Osteoblast (primary cell): Measurements from ENCODE around the gene IL3. TPM values are rescaled to one million over a fixed set of nuclear protein-coding genes. Genes with fewer than 3 reads are reported as not detected.

Source experiments
- DNase-seq: peaks from one replicate; pipeline ENCODE4 v3.0.0; 2011; ENCODE audit warnings: low spot score, mixed read lengths; ENCODE audit not compliant: insufficient read length; ENCODE audit errors: missing footprints
- H2AFZ ChIP-seq: 2 replicates; pipeline ENCODE4 v1.6.0; 2011; ENCODE audit warnings: mild to moderate bottlenecking, low read length
- H3K27ac ChIP-seq: 2 replicates; pipeline ENCODE4 v1.5.1; 2011; ENCODE audit warnings: mild to moderate bottlenecking, low read depth, low read length, moderate library complexity
- H3K27me3 ChIP-seq: 2 replicates; pipeline ENCODE4 v1.6.0; 2012; ENCODE audit warnings: mild to moderate bottlenecking, control low read depth, inconsistent platforms, low read length, moderate library complexity; ENCODE audit not compliant: insufficient read depth
- H3K36me3 ChIP-seq: 2 replicates; pipeline ENCODE4 v1.5.1; 2011; ENCODE audit warnings: mild to moderate bottlenecking, low read length, control low read depth, moderate library complexity; ENCODE audit not compliant: insufficient read depth
- H3K4me1 ChIP-seq: 2 replicates; pipeline ENCODE4 v1.5.1; 2011; ENCODE audit warnings: mild to moderate bottlenecking, low read length, control low read depth, moderate library complexity; ENCODE audit not compliant: insufficient read depth
- H3K4me2 ChIP-seq: 2 replicates; pipeline ENCODE4 v1.6.0; 2011; ENCODE audit warnings: mild to moderate bottlenecking, low read length; ENCODE audit not compliant: insufficient read depth
- H3K4me3 ChIP-seq: fragments of 200-600 bp; sonication (generic); 3 replicates; pipeline ENCODE4 v1.5.1; 2012; ENCODE audit warnings: mild to moderate bottlenecking, low read length, inconsistent platforms; ENCODE audit not compliant: insufficient read depth
- H3K79me2 ChIP-seq: 2 replicates; pipeline ENCODE4 v1.6.0; 2012; ENCODE audit warnings: mild to moderate bottlenecking, low read length, control low read depth, inconsistent platforms; ENCODE audit not compliant: insufficient read depth
- H3K9me3 ChIP-seq: 2 replicates; pipeline ENCODE4 v1.5.1; 2011; ENCODE audit warnings: low read depth, low read length, control low read depth
- H4K20me1 ChIP-seq: 2 replicates; pipeline ENCODE4 v1.6.0; 2012; ENCODE audit warnings: mild to moderate bottlenecking, low read length, control low read depth; ENCODE audit not compliant: insufficient read depth
- CTCF ChIP-seq: IDR thresholded peaks from 2 replicates; pipeline ENCODE4 v1.5.1; 2011; ENCODE audit warnings: mild to moderate bottlenecking, low read depth, low read length, moderate library complexity; ENCODE audit errors: extremely low read depth
- total RNA-seq: library from RNA; depleted of rRNA; stranded (reverse); fragments of >200 nt; gene quantifications from 2 replicates; pipeline ENCODE4 v1.2.3, GENCODE V29; 2012

The IL3 gene
- total RNA-seq, 1 donor: not detected

- H3K9me3 ChIP-seq: no peaks in the 10 kb centered on the region
- no peaks in the 10 kb centered on the region for H3K36me3 ChIP-seq
- no peaks in the 10 kb centered on the region for H4K20me1 ChIP-seq
- H3K27me3 ChIP-seq: no peaks in the 10 kb centered on the region
- no peak for TF ChIP-seq CTCF
- peak; percentile 89 for DNase-seq
- H3K4me3 ChIP-seq: no peak overlapping the region
- H3K27ac ChIP-seq: peak overlapping the region; percentile 14
- no peak overlapping the region for H2AFZ ChIP-seq
- peaks cover 16% of the 10 kb centered on the region for H3K4me1 ChIP-seq
- H3K4me2 ChIP-seq: no peak overlapping the region
- H3K79me2 ChIP-seq: no peaks in the 10 kb centered on the region
Observed at GRCh38 chr5:132070460-132071337, 10.2 kb downstream of the IL3 start.

DNA sequence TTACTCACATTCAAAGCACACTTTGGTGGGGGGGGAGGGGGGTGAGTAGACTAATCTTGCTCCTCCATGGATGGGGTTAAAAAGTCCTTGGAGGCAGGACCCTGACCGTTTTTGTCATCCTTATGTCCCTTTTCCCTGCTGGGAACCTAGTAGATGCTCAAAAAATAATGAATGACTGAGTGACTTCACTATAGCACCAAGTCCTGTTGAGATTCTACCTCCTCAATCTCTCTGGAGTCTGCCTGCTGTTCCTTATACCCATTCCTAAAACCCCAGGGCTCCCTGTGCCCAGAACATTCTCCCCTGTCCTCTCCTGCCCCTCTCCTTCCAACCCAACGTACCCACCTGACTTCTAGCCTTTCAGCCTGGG lies 10.9 kb downstream of the IL3 start:
- Histone ChIP-seq H3K9me3 (no peaks in the 10 kb centered on the region), H3K4me2 (no peak overlapping the region), H3K27ac (peak overlapping the region; percentile 14), H3K36me3 (no peaks in the 10 kb centered on the region), H3K79me2 (no peaks in the 10 kb centered on the region), H3K4me1 (peaks cover 16% of the 10 kb centered on the region), H2AFZ (no peak overlapping the region), H4K20me1 (no peaks in the 10 kb centered on the region), H3K4me3 (no peak overlapping the region), H3K27me3 (no peaks in the 10 kb centered on the region)
- DNase-seq: peak; percentile 66
- TF ChIP-seq CTCF: no peak

DNA sequence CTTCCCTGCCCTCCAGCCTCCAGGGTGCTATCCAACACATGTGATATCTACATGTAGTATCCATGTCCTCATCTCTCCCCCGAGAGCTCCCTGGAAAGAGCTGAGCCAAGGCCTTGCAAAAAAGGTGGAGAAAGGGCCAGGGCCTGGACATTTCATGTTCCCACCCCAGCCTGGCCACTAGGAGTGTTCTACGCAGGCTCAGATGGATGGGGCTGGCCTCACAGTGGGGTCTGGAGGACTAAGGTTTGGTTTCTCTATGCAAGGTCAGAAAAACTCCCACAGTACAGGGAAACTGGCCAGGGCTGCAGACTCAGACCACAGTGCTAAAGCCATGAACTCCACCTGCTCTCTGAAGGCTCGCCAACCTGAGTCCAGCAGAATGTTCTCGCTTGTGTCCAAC lies 11.6 kb downstream of the IL3 start:
- no peak overlapping the region for H3K4me3 ChIP-seq
- no peaks in the 10 kb centered on the region for H3K36me3 ChIP-seq
- H4K20me1 ChIP-seq: no peaks in the 10 kb centered on the region
- DNase-seq: peak; percentile 49
- H2AFZ ChIP-seq: no peak overlapping the region
- TF ChIP-seq CTCF: no peak
- no peaks in the 10 kb centered on the region for H3K27me3 ChIP-seq
- H3K4me2 ChIP-seq: no peak overlapping the region
- H3K4me1 ChIP-seq: peaks cover 16% of the 10 kb centered on the region
- H3K79me2 ChIP-seq: no peaks in the 10 kb centered on the region
- H3K27ac ChIP-seq: no peak overlapping the region
- no peaks in the 10 kb centered on the region for H3K9me3 ChIP-seq

GRCh38 chr5:132072528-132072927 lies 12.1 kb downstream of the IL3 start:
- H3K27me3 ChIP-seq: no peaks in the 10 kb centered on the region
- TF ChIP-seq CTCF: no peak
- no peaks in the 10 kb centered on the region for H3K36me3 ChIP-seq
- DNase-seq: no peak
- no peak overlapping the region for H3K4me3 ChIP-seq
- H2AFZ ChIP-seq: no peak overlapping the region
- H3K4me2 ChIP-seq: no peak overlapping the region
- no peaks in the 10 kb centered on the region for H4K20me1 ChIP-seq
- peaks cover 16% of the 10 kb centered on the region for H3K4me1 ChIP-seq
- H3K79me2 ChIP-seq: no peaks in the 10 kb centered on the region
- H3K27ac ChIP-seq: no peak overlapping the region
- no peaks in the 10 kb centered on the region for H3K9me3 ChIP-seq
